ENCODE data around the gene PSTK.
A peak's percentile ranks its signal among the peaks of the same experiment; 100 is the strongest.

Gene PSTK

GRCh38 chr10:122981066-122981464 is 864 bp downstream of the PSTK start:
- peak overlapping the region; percentile 79 for H3K9ac ChIP-seq (ENCODE audit: low read depth, low read length)
- TF ChIP-seq, protein P1, sequence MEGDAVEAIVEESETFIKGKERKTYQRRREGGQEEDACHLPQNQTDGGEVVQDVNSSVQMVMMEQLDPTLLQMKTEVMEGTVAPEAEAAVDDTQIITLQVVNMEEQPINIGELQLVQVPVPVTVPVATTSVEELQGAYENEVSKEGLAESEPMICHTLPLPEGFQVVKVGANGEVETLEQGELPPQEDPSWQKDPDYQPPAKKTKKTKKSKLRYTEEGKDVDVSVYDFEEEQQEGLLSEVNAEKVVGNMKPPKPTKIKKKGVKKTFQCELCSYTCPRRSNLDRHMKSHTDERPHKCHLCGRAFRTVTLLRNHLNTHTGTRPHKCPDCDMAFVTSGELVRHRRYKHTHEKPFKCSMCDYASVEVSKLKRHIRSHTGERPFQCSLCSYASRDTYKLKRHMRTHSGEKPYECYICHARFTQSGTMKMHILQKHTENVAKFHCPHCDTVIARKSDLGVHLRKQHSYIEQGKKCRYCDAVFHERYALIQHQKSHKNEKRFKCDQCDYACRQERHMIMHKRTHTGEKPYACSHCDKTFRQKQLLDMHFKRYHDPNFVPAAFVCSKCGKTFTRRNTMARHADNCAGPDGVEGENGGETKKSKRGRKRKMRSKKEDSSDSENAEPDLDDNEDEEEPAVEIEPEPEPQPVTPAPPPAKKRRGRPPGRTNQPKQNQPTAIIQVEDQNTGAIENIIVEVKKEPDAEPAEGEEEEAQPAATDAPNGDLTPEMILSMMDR (IDR thresholded peaks at IDR 0.05; ENCODE audit: borderline replicate concordance, extremely low read depth, low read length, poor library complexity, severe bottlenecking) = peak; percentile 46
- TF ChIP-seq EZH2 (IDR thresholded peaks at IDR 0.05; ENCODE audit: borderline replicate concordance, low read depth, low read length, severe bottlenecking) = no peak
- peak overlapping the region; percentile 48 for H3K27ac ChIP-seq (ENCODE audit: low read length)
- peaks cover 4% of the 10 kb centered on the region; the same call in 1 of the 2 replicates for H3K36me3 ChIP-seq (ENCODE audit: insufficient read depth, low read length)
- H3K4me1 ChIP-seq (ENCODE audit: insufficient read depth, low read length) = peaks cover 26% of the 10 kb centered on the region
- no peaks in the 10 kb centered on the region for H4K20me1 ChIP-seq (ENCODE audit: insufficient read depth, low read length)
- no peaks in the 10 kb centered on the region for H3K79me2 ChIP-seq (ENCODE audit: insufficient read depth, low read length)
- H3K27me3 ChIP-seq (ENCODE audit: insufficient read depth, low read length, poor library complexity) = no peaks in the 10 kb centered on the region
- peak overlapping the region; percentile 75 for H2AFZ ChIP-seq (ENCODE audit: low read depth, low read length)
- H3K4me3 ChIP-seq (ENCODE audit: low read depth in 1 of 2, low read length in 2 of 2) = peak overlapping the region; percentile 18 to 73; a peak in 3 of 4 replicates
- ATAC-seq (ENCODE audit: insufficient read depth, low read depth) (no peak), DNase-seq (peak; percentile 10)
- H3K4me2 ChIP-seq (ENCODE audit: insufficient read depth, low read length) = peak overlapping the region; percentile 77
- no peaks in the 10 kb centered on the region for H3K9me3 ChIP-seq (ENCODE audit: insufficient read depth, low read length, severe bottlenecking)

- DNase-seq = no peak
- H3K4me1 ChIP-seq (ENCODE audit: insufficient read depth, low read length) = peaks cover 24% of the 10 kb centered on the region
- no peak for ATAC-seq (ENCODE audit: insufficient read depth, low read depth)
- no peaks in the 10 kb centered on the region for H4K20me1 ChIP-seq (ENCODE audit: insufficient read depth, low read length)
- no peak overlapping the region for H3K4me2 ChIP-seq (ENCODE audit: insufficient read depth, low read length)
- no peak overlapping the region for H2AFZ ChIP-seq (ENCODE audit: low read depth, low read length)
- no peak overlapping the region for H3K27ac ChIP-seq (ENCODE audit: low read length)
- H3K36me3 ChIP-seq (ENCODE audit: insufficient read depth, low read length) = peaks cover 4% of the 10 kb centered on the region; the same call in 1 of the 2 replicates
- H3K27me3 ChIP-seq (ENCODE audit: insufficient read depth, low read length, poor library complexity) = no peaks in the 10 kb centered on the region
- H3K4me3 ChIP-seq (ENCODE audit: low read depth in 1 of 2, low read length in 2 of 2) = no peak overlapping the region
- no peak overlapping the region for H3K9ac ChIP-seq (ENCODE audit: low read depth, low read length)
- TF ChIP-seq EZH2 (IDR thresholded peaks at IDR 0.05; ENCODE audit: borderline replicate concordance, low read depth, low read length, severe bottlenecking) = no peak
- TF ChIP-seq, protein P1 (IDR thresholded peaks at IDR 0.05; ENCODE audit: borderline replicate concordance, extremely low read depth, low read length, poor library complexity, severe bottlenecking) = no peak
- H3K9me3 ChIP-seq (ENCODE audit: insufficient read depth, low read length, severe bottlenecking) = no peaks in the 10 kb centered on the region
- no peaks in the 10 kb centered on the region for H3K79me2 ChIP-seq (ENCODE audit: insufficient read depth, low read length)
Measured at GRCh38 chr10:122983898-122984297, 3.7 kb downstream of the PSTK start.

DNA sequence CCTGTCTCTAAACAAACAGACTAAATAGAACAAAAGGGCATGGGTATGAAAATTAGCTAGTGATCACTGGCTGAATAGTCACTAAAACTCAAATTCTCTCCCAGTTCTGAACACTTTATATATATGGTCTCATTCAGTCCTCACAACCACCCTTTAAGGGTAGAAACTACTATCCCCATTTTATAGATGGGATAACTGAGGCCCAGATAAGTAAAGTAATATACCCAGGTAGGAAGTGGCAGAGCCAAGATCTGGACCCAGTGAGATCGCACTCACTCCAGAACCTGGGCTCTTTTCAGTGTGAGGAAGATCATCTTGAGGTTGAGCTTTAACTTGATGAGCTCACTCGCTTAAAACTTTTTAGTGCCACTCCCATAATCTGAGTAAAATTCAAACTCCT is 4.5 kb downstream of the PSTK start:
- Histone ChIP-seq H3K27ac (ENCODE audit: low read length) (no peak overlapping the region), H3K9ac (ENCODE audit: low read depth, low read length) (no peak overlapping the region), H3K4me1 (ENCODE audit: insufficient read depth, low read length) (peaks cover 16% of the 10 kb centered on the region)

More for the DNA sequence above, 4.5 kb downstream of the PSTK start:
- no peak for TF ChIP-seq EZH2 (IDR thresholded peaks at IDR 0.05; ENCODE audit: borderline replicate concordance, low read depth, low read length, severe bottlenecking)
- TF ChIP-seq, protein P1 (IDR thresholded peaks at IDR 0.05; ENCODE audit: borderline replicate concordance, extremely low read depth, low read length, poor library complexity, severe bottlenecking) = no peak
- no peak for DNase-seq
- H3K4me3 ChIP-seq (ENCODE audit: low read depth in 1 of 2, low read length in 2 of 2) = no peak overlapping the region
- H3K27me3 ChIP-seq (ENCODE audit: insufficient read depth, low read length, poor library complexity) = no peaks in the 10 kb centered on the region
- no peaks in the 10 kb centered on the region for H3K9me3 ChIP-seq (ENCODE audit: insufficient read depth, low read length, severe bottlenecking)
- no peaks in the 10 kb centered on the region for H3K79me2 ChIP-seq (ENCODE audit: insufficient read depth, low read length)
- H2AFZ ChIP-seq (ENCODE audit: low read depth, low read length) = no peak overlapping the region
- H3K4me2 ChIP-seq (ENCODE audit: insufficient read depth, low read length) = no peak overlapping the region
- no peaks in the 10 kb centered on the region for H4K20me1 ChIP-seq (ENCODE audit: insufficient read depth, low read length)
- ATAC-seq (ENCODE audit: insufficient read depth, low read depth) = no peak
- H3K36me3 ChIP-seq (ENCODE audit: insufficient read depth, low read length) = peaks cover 8% of the 10 kb centered on the region; the same call in 1 of the 2 replicates
